K562 (cell line): Measurements from ENCODE around the gene SDCBP2. TPM values are rescaled to one million over a fixed set of nuclear protein-coding genes. Genes with fewer than 3 reads are reported as not detected.

Experiments
- ATAC-seq: fragments of 200-7000 bp; cut with Tn5 transposase; 3 replicates; pipeline ENCODE4 v1.9.1; 2020; ENCODE audit warnings: moderate library complexity
- BruUV-seq: library from RNA; stranded (reverse); fragments of 400-500 nt; replicated peaks from 2 replicates; lab custom pipeline; 2021; lab: Mats Ljungman, UMichigan
- CTCF ChIA-PET: fragments of 300-600 bp; formaldehyde crosslinking; extraction: SDS; loops from one replicate; lab custom pipeline; 2021; ENCODE audit warnings: low intra/inter-chr PET ratio; lab: Yijun Ruan, JAX
- POLR2A ChIA-PET: fragments of 300-600, 350-650 bp; sonication (Branson Sonifier 250); formaldehyde crosslinking; extraction: SDS; loops from one replicate; lab custom pipeline; 2021; ENCODE audit warnings: antibody characterized with exemption, inconsistent platforms; lab: Yijun Ruan, JAX
- DNase-seq, 4 experiments: peaks; one replicate each; pipeline versions ENCODE4 v3.0.0 to v3.0.0-alpha.2; 2011 to 2018; ENCODE audit warnings: low spot score in 3 of 4, mixed read lengths in 3 of 4; ENCODE audit errors: extremely low read depth in 1 of 4
- FAIRE-seq: peaks from 2 replicates; lab custom pipeline; 2011; peaks lifted over from hg19 to GRCh38; lab: Jason Lieb, UNC
- H2AFZ ChIP-seq: 2 replicates; pipeline ENCODE4 v1.6.0; 2011; ENCODE audit warnings: low read depth, low read length, control low read depth, inconsistent platforms
- H3K27ac ChIP-seq: fragments of 200-600 bp; 3 replicates; pipeline ENCODE4 v1.8.0; 2011; ENCODE audit warnings: low read depth, mild to moderate bottlenecking, control low read depth, inconsistent platforms, low read length, moderate library complexity, mixed read lengths; ENCODE audit errors: extremely low read depth
- H3K27me3 ChIP-seq, 2 experiments: fragments of 300-600 bp in 1 of 2; 2 replicates in 1 of 2; 3 replicates in 1 of 2; pipeline versions ENCODE4 v1.6.0 to v1.8.0; 2011; ENCODE audit warnings: inconsistent platforms in 2 of 2, low read length in 2 of 2, mild to moderate bottlenecking in 1 of 2, mixed read lengths in 1 of 2, moderate library complexity in 1 of 2; ENCODE audit not compliant: control insufficient read depth in 2 of 2, insufficient read depth in 2 of 2
- H3K36me3 ChIP-seq: fragments of 300-600 bp; 3 replicates; pipeline ENCODE4 v1.8.0; 2011; ENCODE audit warnings: mild to moderate bottlenecking, low read length, inconsistent platforms; ENCODE audit not compliant: control insufficient read depth, insufficient read depth
- H3K4me1 ChIP-seq, 2 experiments: fragments of 200-600 bp in 1 of 2; replicated peaks in 1 of 2; 2 replicates in 1 of 2; 3 replicates in 1 of 2; pipeline versions ENCODE4 v1.5.1 to v1.8.0; 2011; ENCODE audit warnings: inconsistent platforms in 2 of 2, low read length in 2 of 2, mild to moderate bottlenecking in 1 of 2, mixed read lengths in 1 of 2, moderate library complexity in 1 of 2; ENCODE audit not compliant: control insufficient read depth in 2 of 2, insufficient read depth in 2 of 2
- H3K4me2 ChIP-seq: 2 replicates; pipeline ENCODE4 v1.6.1; 2011; ENCODE audit warnings: low read length, control low read depth, inconsistent platforms, mixed read lengths; ENCODE audit not compliant: insufficient read depth
- H3K4me3 ChIP-seq: fragments of 200-600 bp; sonication (generic), shearing (Covaris generic); 2 replicates; pipeline ENCODE4 v1.5.1; 2016; ENCODE audit warnings: control low read depth, inconsistent platforms
- H3K79me2 ChIP-seq: fragments of 200-600 bp; 3 replicates; pipeline ENCODE4 v1.8.0; 2011; ENCODE audit warnings: low read length, inconsistent platforms; ENCODE audit not compliant: control insufficient read depth, insufficient read depth
- H3K9ac ChIP-seq, 2 experiments: 2 replicates each; pipeline versions ENCODE4 v1.6.0 to v1.6.1; 2011; ENCODE audit warnings: low read depth in 2 of 2, low read length in 2 of 2, control low read depth in 1 of 2, inconsistent platforms in 1 of 2, mild to moderate bottlenecking in 1 of 2, mixed read lengths in 1 of 2; ENCODE audit not compliant: insufficient read depth in 1 of 2
- H3K9me1 ChIP-seq: one replicate; pipeline ENCODE4 v1.6.0; 2011; ENCODE audit warnings: inconsistent platforms, mild to moderate bottlenecking, low read length, moderate library complexity; ENCODE audit not compliant: control insufficient read depth, insufficient read depth
- H3K9me3 ChIP-seq: replicated peaks from 2 replicates; pipeline ENCODE4 v1.5.1; 2011; ENCODE audit warnings: low read depth, low read length, inconsistent platforms; ENCODE audit not compliant: control insufficient read depth, insufficient read depth
- H4K20me1 ChIP-seq: replicated peaks from 2 replicates; pipeline ENCODE4 v1.6.1; 2011; ENCODE audit warnings: low read length, inconsistent platforms, mixed read lengths; ENCODE audit not compliant: control insufficient read depth, insufficient read depth
- CREB3L1 ChIP-seq: fragments of 450-650 bp; IDR thresholded peaks from 2 replicates; pipeline ENCODE4 v1.6.1; 2014; ENCODE audit warnings: low read depth, mild to moderate bottlenecking, moderate library complexity, borderline replicate concordance
- CTBP1 ChIP-seq: fragments of 450-650 bp; IDR thresholded peaks from 2 replicates; pipeline ENCODE4 v1.6.1; 2016; ENCODE audit warnings: borderline replicate concordance
- JUND ChIP-seq, 2 experiments: IDR thresholded peaks; 2 replicates in 1 of 2; 3 replicates in 1 of 2; pipeline ENCODE4 v1.6.1; 2011; ENCODE audit warnings: borderline replicate concordance in 2 of 2, low read depth in 2 of 2, low read length in 2 of 2, improper control_type of control experiment in 1 of 2, missing biosample characterization in 1 of 2, missing genetic modification characterization in 1 of 2, missing genetic modification reagents in 1 of 2
- POLR2G ChIP-seq: fragments of 200-400 bp; formaldehyde crosslinking; IDR thresholded peaks from 2 replicates; pipeline ENCODE4 v1.6.1; 2017; ENCODE audit warnings: low read depth, mild to moderate bottlenecking, antibody characterized with exemption, low read length, moderate library complexity
- PTBP1 ChIP-seq: fragments of 200-400 bp; formaldehyde crosslinking; IDR thresholded peaks from 2 replicates; pipeline ENCODE4 v1.6.1; 2017; ENCODE audit warnings: low read depth, low read length
- ZBTB40 ChIP-seq, 2 experiments: fragments of 450-650 bp in 1 of 2; sonication (generic) in 1 of 2; formaldehyde crosslinking in 1 of 2; IDR thresholded peaks; 2 replicates each; pipeline versions ENCODE4 v1.7.1 to v1.9.0; 2016 to 2022; ENCODE audit warnings: inconsistent platforms in 1 of 2, mild to moderate bottlenecking in 1 of 2, missing genetic modification reagents in 1 of 2
- ZBTB49 ChIP-seq: sonication (generic); formaldehyde crosslinking; IDR thresholded peaks from 2 replicates; pipeline ENCODE4 v1.8.0; 2022; ENCODE audit warnings: missing genetic modification reagents, mild to moderate bottlenecking, borderline replicate concordance
- ZNF212 ChIP-seq: fragments of 450-650 bp; formaldehyde crosslinking; IDR thresholded peaks from 2 replicates; pipeline ENCODE4 v1.4.0; 2020; ENCODE audit warnings: mild to moderate bottlenecking
- WGBS: fragments of 100-300 bp; shearing (Covaris generic); methylation state at CpG from one replicate; pipeline ENCODE4 v1.1.6; 2016; ENCODE audit warnings: low coverage, mixed read lengths; ENCODE audit not compliant: insufficient coverage; ENCODE audit errors: missing lambda C conversion rate; 5-methylcytosine and 5-hydroxymethylcytosine counted together
- in situ Hi-C: fragments of 300-500 bp; cut with MboI; formaldehyde crosslinking; loops from 4 replicates; pipeline ENCODE4 v1.15.0; 2018; ENCODE audit warnings: inconsistent platforms, mixed read lengths
- intact Hi-C: fragments of 100-400 bp; cut with micrococcal nuclease; formaldehyde crosslinking; loops from 2 replicates; pipeline ENCODE4 v1.14.2; 2022
- polyA plus RNA-seq, 8 experiments: library from polyadenylated mRNA; depleted of rRNA in 4 of 8; stranded (reverse) in 5 of 8; unstranded in 3 of 8; fragments of >200 nt; fragmentation: Nextera tagmentation in 2 of 8; fragmentation: Illumina TruSeq in 1 of 8; extraction: Ambion mirVana in 2 of 8; extraction: Trizol in 1 of 8; gene quantifications; 2 replicates each; pipeline versions ENCODE4 v1.2.1 to v1.2.3, GENCODE V29; 2011 to 2014; ENCODE audit warnings: inconsistent platforms in 1 of 8, missing spikeins in 1 of 8
- total RNA-seq, 7 experiments: library from RNA; depleted of rRNA in 6 of 7; stranded (reverse); fragments of >200 nt in 6 of 7; fragmentation: Illumina TruSeq in 2 of 7; extraction: Trizol in 2 of 7; gene quantifications; 2 replicates each; pipeline versions ENCODE4 v1.2.1 to v1.2.3, GENCODE V29; 2011 to 2021; ENCODE audit warnings: low replicate concordance in 1 of 7

SDCBP2 gene
- total and polyA plus RNA-seq, 9 of the 15 experiments (the other 6 are each of a cell fraction or from before 2014, with no cell fraction given) = 0.06 to 1.2 (median 0.80) TPM

- FAIRE-seq = no peak
- no peak overlapping the region for H3K27ac ChIP-seq
- H3K27me3 ChIP-seq = no peaks in the 10 kb centered on the region; a peak in 1 of 5 replicates
- no peak for DNase-seq
- WGBS = 33% methylated on average over 2 of the region's 2 CpGs
- H4K20me1 ChIP-seq = no peaks in the 10 kb centered on the region
- H2AFZ ChIP-seq = no peak overlapping the region
- intact Hi-C loops (no loop called here), in situ Hi-C loops (no loop called here)
- no peaks in the 10 kb centered on the region; the same call in 2 of the 3 replicates for H3K36me3 ChIP-seq
- H3K9me1 ChIP-seq = no peaks in the 10 kb centered on the region
- no peak overlapping the region for H3K9ac ChIP-seq
- ChIA-PET CTCF (no interaction called here), POLR2A (interaction anchor here (0.6 kb wide), 1 partner anchor 150 kb away, joined by 3 read pairs; no protein-coding TSS in a partner anchor)
- ATAC-seq = no peak
- peaks cover 3% of the 10 kb centered on the region; the same call in 1 of the 3 replicates for H3K79me2 ChIP-seq
- H3K9me3 ChIP-seq = no peaks in the 10 kb centered on the region
- peaks cover 7 to 24% of the 10 kb centered on the region in 2 experiments; a peak in 3 of 5 replicates for H3K4me1 ChIP-seq
- H3K4me2 ChIP-seq = no peak overlapping the region
- H3K4me3 ChIP-seq = no peak overlapping the region
- no TSS peak for BruUV-seq
- TF ChIP-seq CREB3L1 (no peak), CTBP1 (no peak), JUND (IDR thresholded peaks at IDR 0.05; ENCODE audit: borderline replicate concordance, low read depth, low read length) (no peak), JUND (tag; IDR thresholded peaks at IDR 0.05; ENCODE audit: borderline replicate concordance, low read depth, low read length) (no peak), POLR2G (no peak), PTBP1 (no peak), ZBTB49 (CRISPR knock-in tag) (no peak), ZNF212 (no peak), ZBTB40 (IDR thresholded peaks at IDR 0.05) (no peak), ZBTB40 (CRISPR knock-in tag; IDR thresholded peaks at IDR 0.05) (no peak)
These were observed 55.6 kb downstream of the SDCBP2 start for GRCh38 chr20:1273366-1273765.
